HG03558 (cell line): ENCODE results near the gene DNAI2.

ENCODE experiments used
- ATAC-seq: cut with Tn5 transposase; IDR thresholded peaks from one replicate; pipeline ENCODE4 v1.9.1; 2021; ENCODE audit warnings: moderate number of reproducible peaks; ENCODE audit not compliant: unreplicated experiment; ENCODE audit errors: extremely low read depth

DNAI2 gene

GRCh38 chr17:74356646-74357465 lies 82.8 kb downstream of the DNAI2 start:
- no peak for ATAC-seq

- ATAC-seq, result no peak
Measured at GRCh38 chr17:74357466-74357809, 83.4 kb downstream of the DNAI2 start.

GRCh38 chr17:74358697-74359096 lies 84.7 kb downstream of the DNAI2 start:
- no peak for ATAC-seq

GRCh38 chr17:74359916-74360315 lies 85.9 kb downstream of the DNAI2 start:
- no peak for ATAC-seq

- ATAC-seq, result no peak
Measured at GRCh38 chr17:74360899-74361229, 86.8 kb downstream of the DNAI2 start.

- ATAC-seq, result no peak
Measured at GRCh38 chr17:74361230-74362068, 87.4 kb downstream of the DNAI2 start, which contains the start of gene BTBD17. BTBD17 (minus strand) TSS chr17:74361868; CDS start chr17:74361819, 49 bp downstream.

- ATAC-seq, result no peak
Measured at GRCh38 chr17:74362069-74362405, 88.0 kb downstream of the DNAI2 start.

- no peak for ATAC-seq
Measured at GRCh38 chr17:74362810-74363498, 88.9 kb downstream of the DNAI2 start.
